ENCODE measurements around the gene RAB3IL1.

RAB3IL1 gene

DNA sequence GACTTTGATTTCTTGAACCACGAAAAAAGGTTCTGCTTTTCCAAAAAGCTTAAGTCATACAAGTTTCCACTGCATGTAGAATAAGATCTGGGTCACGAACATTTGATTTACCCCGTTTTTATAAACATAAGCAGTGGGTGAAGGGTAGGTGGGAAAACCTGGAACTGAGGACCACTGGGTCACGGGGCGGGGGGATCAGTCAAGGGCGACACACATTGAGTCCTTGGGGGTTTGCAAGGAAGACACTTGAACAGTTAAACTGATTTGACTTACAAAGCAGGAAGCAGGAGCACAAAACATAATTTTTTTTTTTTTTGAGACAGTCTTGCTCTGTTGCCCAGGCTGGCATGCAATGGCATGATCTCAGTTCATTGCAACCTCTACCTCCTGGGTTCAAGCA lies 36.9 kb downstream of the RAB3IL1 start:
- no peak overlapping the region for H3K27ac ChIP-seq (ENCODE audit: low read length)
- peak overlapping the region; percentile 19; the same call in 1 of the 2 replicates for H3K4me2 ChIP-seq (ENCODE audit: low read length)
- peaks cover 6% of the 10 kb centered on the region; the same call in 1 of the 2 replicates for H3K4me1 ChIP-seq (ENCODE audit: low read length)

GRCh38 chr11:61880031-61880430 lies 37.3 kb downstream of the RAB3IL1 start:
- no peak overlapping the region for H3K4me3 ChIP-seq (ENCODE audit: low read length)
- TF ChIP-seq, protein P1, sequence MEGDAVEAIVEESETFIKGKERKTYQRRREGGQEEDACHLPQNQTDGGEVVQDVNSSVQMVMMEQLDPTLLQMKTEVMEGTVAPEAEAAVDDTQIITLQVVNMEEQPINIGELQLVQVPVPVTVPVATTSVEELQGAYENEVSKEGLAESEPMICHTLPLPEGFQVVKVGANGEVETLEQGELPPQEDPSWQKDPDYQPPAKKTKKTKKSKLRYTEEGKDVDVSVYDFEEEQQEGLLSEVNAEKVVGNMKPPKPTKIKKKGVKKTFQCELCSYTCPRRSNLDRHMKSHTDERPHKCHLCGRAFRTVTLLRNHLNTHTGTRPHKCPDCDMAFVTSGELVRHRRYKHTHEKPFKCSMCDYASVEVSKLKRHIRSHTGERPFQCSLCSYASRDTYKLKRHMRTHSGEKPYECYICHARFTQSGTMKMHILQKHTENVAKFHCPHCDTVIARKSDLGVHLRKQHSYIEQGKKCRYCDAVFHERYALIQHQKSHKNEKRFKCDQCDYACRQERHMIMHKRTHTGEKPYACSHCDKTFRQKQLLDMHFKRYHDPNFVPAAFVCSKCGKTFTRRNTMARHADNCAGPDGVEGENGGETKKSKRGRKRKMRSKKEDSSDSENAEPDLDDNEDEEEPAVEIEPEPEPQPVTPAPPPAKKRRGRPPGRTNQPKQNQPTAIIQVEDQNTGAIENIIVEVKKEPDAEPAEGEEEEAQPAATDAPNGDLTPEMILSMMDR (IDR thresholded peaks at IDR 0.05; ENCODE audit: low read depth, low read length) = no peak
- TF ChIP-seq EZH2phosphoT487 (IDR thresholded peaks at IDR 0.05; ENCODE audit: low read depth) = no peak
- peaks cover 6% of the 10 kb centered on the region for H3K27me3 ChIP-seq (ENCODE audit: low read depth, low read length)
- no peaks in the 10 kb centered on the region for H3K79me2 ChIP-seq (ENCODE audit: low read length)
- H3K27ac ChIP-seq (ENCODE audit: low read length) = no peak overlapping the region
- H2AFZ ChIP-seq (ENCODE audit: low read depth, low read length) = no peak overlapping the region
- peaks cover 6% of the 10 kb centered on the region; the same call in 1 of the 2 replicates for H3K4me1 ChIP-seq (ENCODE audit: low read length)
- no peak overlapping the region for H3K9ac ChIP-seq (ENCODE audit: low read length)
- H3K36me3 ChIP-seq (replicated peaks; ENCODE audit: low read depth, low read length) = no peaks in the 10 kb centered on the region
- no peaks in the 10 kb centered on the region for H4K20me1 ChIP-seq (ENCODE audit: insufficient read depth, low read length)
- peak overlapping the region; percentile 19; the same call in 1 of the 2 replicates for H3K4me2 ChIP-seq (ENCODE audit: low read length)
- no peaks in the 10 kb centered on the region for H3K9me3 ChIP-seq (ENCODE audit: insufficient read depth, low read length)

More for the DNA sequence above, 36.9 kb downstream of the RAB3IL1 start:
- H3K9ac ChIP-seq (ENCODE audit: low read length) = no peak overlapping the region
- H3K4me3 ChIP-seq (ENCODE audit: low read length) = no peak overlapping the region
- no peak overlapping the region for H2AFZ ChIP-seq (ENCODE audit: low read depth, low read length)
- no peaks in the 10 kb centered on the region for H3K36me3 ChIP-seq (replicated peaks; ENCODE audit: low read depth, low read length)
- H3K27me3 ChIP-seq (ENCODE audit: low read depth, low read length) = peaks cover 6% of the 10 kb centered on the region
- no peaks in the 10 kb centered on the region for H3K79me2 ChIP-seq (ENCODE audit: low read length)
- TF ChIP-seq, protein P1 (IDR thresholded peaks at IDR 0.05; ENCODE audit: low read depth, low read length) = no peak
- no peak for TF ChIP-seq EZH2phosphoT487 (IDR thresholded peaks at IDR 0.05; ENCODE audit: low read depth)
- H4K20me1 ChIP-seq (ENCODE audit: insufficient read depth, low read length) = no peaks in the 10 kb centered on the region
- H3K9me3 ChIP-seq (ENCODE audit: insufficient read depth, low read length) = no peaks in the 10 kb centered on the region

- Histone ChIP-seq H3K79me2 (ENCODE audit: low read length) (no peaks in the 10 kb centered on the region), H3K9me3 (ENCODE audit: insufficient read depth, low read length) (no peaks in the 10 kb centered on the region), H3K27me3 (ENCODE audit: low read depth, low read length) (peaks cover 8% of the 10 kb centered on the region), H4K20me1 (ENCODE audit: insufficient read depth, low read length) (no peaks in the 10 kb centered on the region), H2AFZ (ENCODE audit: low read depth, low read length) (no peak overlapping the region), H3K4me3 (ENCODE audit: low read length) (no peak overlapping the region), H3K27ac (ENCODE audit: low read length) (no peak overlapping the region), H3K4me1 (ENCODE audit: low read length) (peaks cover 6% of the 10 kb centered on the region; the same call in 1 of the 2 replicates), H3K4me2 (ENCODE audit: low read length) (no peak overlapping the region), H3K9ac (ENCODE audit: low read length) (no peak overlapping the region), H3K36me3 (replicated peaks; ENCODE audit: low read depth, low read length) (no peaks in the 10 kb centered on the region)
- TF ChIP-seq, protein P1 (IDR thresholded peaks at IDR 0.05; ENCODE audit: low read depth, low read length) = no peak
Observed at GRCh38 chr11:61879152-61879551, 38.2 kb downstream of the RAB3IL1 start.

- TF ChIP-seq, protein P1 (IDR thresholded peaks at IDR 0.05; ENCODE audit: low read depth, low read length) = no peak
- TF ChIP-seq EZH2phosphoT487 (IDR thresholded peaks at IDR 0.05; ENCODE audit: low read depth) = no peak
- Histone ChIP-seq H3K79me2 (ENCODE audit: low read length) (no peaks in the 10 kb centered on the region), H3K4me1 (ENCODE audit: low read length) (peaks cover 19% of the 10 kb centered on the region), H2AFZ (ENCODE audit: low read depth, low read length) (no peak overlapping the region), H3K4me2 (ENCODE audit: low read length) (no peak overlapping the region), H3K36me3 (replicated peaks; ENCODE audit: low read depth, low read length) (no peaks in the 10 kb centered on the region), H3K27ac (ENCODE audit: low read length) (no peak overlapping the region), H3K27me3 (ENCODE audit: low read depth, low read length) (peaks cover 16% of the 10 kb centered on the region), H4K20me1 (ENCODE audit: insufficient read depth, low read length) (no peaks in the 10 kb centered on the region), H3K9me3 (ENCODE audit: insufficient read depth, low read length) (no peaks in the 10 kb centered on the region), H3K9ac (ENCODE audit: low read length) (no peak overlapping the region), H3K4me3 (ENCODE audit: low read length) (no peak overlapping the region)
Observed at GRCh38 chr11:61875698-61876097, 41.7 kb downstream of the RAB3IL1 start.

Measured in OCI-LY3 (cell line).